ENCODE results near the gene SH2D3A. TPM values are rescaled to one million over a fixed set of nuclear protein-coding genes. Genes with fewer than 3 reads are reported as not detected.

SH2D3A gene
- polyA plus RNA-seq, 12 donors = 0.39 to 9.3 (median 1.1) TPM; not detected in 1

GRCh38 chr19:6708346-6708745 is 58.9 kb downstream of the SH2D3A start:
- DNase-seq = no peak

DNA sequence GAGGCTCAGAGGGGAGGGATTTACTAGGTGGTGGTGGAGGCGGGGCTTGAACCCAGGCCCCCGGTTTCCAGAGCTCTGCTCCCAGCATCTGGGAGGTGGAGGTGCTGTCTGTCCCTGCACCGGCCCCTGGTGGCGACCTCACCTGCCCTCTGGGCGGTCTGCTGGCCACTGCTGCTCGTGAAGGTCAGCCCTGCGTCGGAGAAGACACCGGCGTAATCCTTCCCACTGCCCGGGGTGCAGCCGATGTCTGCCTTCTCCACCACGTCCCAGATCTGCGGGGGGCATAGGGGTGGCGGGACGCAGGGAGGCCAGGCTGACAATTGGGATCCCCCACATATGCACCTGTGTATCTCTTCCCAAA is 59.6 kb downstream of the SH2D3A start:
- no peak for DNase-seq

GRCh38 chr19:6707011-6707657 is 60.1 kb downstream of the SH2D3A start:
- DNase-seq = no peak

DNA sequence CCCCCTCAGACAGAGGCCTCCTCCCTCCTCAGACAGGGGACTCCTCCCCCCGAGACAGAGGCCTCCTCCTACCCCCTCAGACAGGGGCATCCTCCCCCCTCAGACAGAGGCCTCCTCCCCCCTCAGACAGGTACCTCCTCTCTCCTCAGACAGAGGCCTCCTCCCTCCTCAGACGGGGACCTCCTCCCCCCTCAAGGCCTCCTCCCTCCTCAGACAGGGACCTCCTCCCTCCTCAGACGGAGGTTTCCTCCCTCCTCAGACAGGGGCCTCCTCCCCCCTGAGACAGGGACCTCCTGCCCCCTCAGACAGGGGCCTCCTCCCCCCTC is 60.6 kb downstream of the SH2D3A start:
- no peak for DNase-seq

GRCh38 chr19:6705931-6706632 is 61.2 kb downstream of the SH2D3A start:
- no peak for DNase-seq

Other genes with a start within 250 kb of the SH2D3A start
- 1 to 10 TPM in 5 of 12 donors, under 1 TPM in 5, not detected in 2; 0.22 to 2.0 (median 1.0) TPM for gene TNFSF9, start 236.4 kb downstream of the SH2D3A start, polyA plus RNA-seq (ENCODE audit: insufficient read length in 12 of 12)
- gene CD70, start 176.3 kb downstream of the SH2D3A start, polyA plus RNA-seq (ENCODE audit: insufficient read length in 12 of 12) = 1 to 10 TPM in 4 of 12 donors, under 1 TPM in 5, not detected in 3; 0.34 to 2.1 (median 0.85) TPM
- under 1 TPM in 8 of 12 donors, not detected in 4; 0.05 to 0.66 (median 0.08) TPM for gene TNFSF14, start 97.3 kb downstream of the SH2D3A start, polyA plus RNA-seq (ENCODE audit: insufficient read length in 12 of 12)
- 100 to 1,000 TPM in 1 of 12 donors, 10 to 100 TPM in 3, 1 to 10 TPM in 7, not detected in 1; 1.5 to 114 (median 5.4) TPM for gene C3, start 46.8 kb downstream of the SH2D3A start, polyA plus RNA-seq (ENCODE audit: insufficient read length in 12 of 12)
- 10 to 100 TPM in 11 of 12 donors, not detected in 1; 20.9 to 54.1 (median 30.4) TPM for gene GPR108, start 29.9 kb downstream of the SH2D3A start, polyA plus RNA-seq (ENCODE audit: insufficient read length in 12 of 12)
- gene TRIP10, start 27.8 kb downstream of the SH2D3A start, polyA plus RNA-seq (ENCODE audit: insufficient read length in 12 of 12) = 10 to 100 TPM in 11 of 12 donors, not detected in 1; 39.5 to 83.4 (median 57.9) TPM
- gene VAV1, start 5.3 kb upstream of the SH2D3A start, polyA plus RNA-seq (ENCODE audit: insufficient read length in 12 of 12) = 1 to 10 TPM in 10 of 12 donors, not detected in 2; 1.1 to 5.1 (median 2.0) TPM
- under 1 TPM in 10 of 12 donors, not detected in 2; 0.07 to 0.41 (median 0.11) TPM for gene ADGRE1, start 120.1 kb upstream of the SH2D3A start, polyA plus RNA-seq (ENCODE audit: insufficient read length in 12 of 12)